ENCODE measurements around the gene SND1.

Gene SND1

DNA sequence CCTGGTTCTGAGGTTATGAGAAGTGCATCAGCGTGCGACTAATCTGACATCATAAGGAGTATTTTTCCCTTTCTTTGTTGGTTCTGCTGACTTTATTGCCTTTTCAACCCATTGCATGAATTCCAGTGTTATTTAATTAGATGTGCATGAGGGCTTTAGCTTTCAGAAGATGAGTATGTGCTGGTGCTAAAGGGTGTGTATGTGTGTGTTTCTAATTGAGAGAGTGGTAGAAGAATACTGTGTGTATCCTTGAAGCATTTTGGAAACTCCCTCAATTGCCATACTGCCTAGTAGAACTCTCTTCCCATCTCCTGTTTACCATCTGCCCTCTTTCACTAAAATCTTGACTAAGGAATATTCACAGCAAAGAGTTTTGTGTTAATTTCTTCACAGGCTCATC is 158.1 kb downstream of the SND1 start:
- TF ChIP-seq, protein P1, sequence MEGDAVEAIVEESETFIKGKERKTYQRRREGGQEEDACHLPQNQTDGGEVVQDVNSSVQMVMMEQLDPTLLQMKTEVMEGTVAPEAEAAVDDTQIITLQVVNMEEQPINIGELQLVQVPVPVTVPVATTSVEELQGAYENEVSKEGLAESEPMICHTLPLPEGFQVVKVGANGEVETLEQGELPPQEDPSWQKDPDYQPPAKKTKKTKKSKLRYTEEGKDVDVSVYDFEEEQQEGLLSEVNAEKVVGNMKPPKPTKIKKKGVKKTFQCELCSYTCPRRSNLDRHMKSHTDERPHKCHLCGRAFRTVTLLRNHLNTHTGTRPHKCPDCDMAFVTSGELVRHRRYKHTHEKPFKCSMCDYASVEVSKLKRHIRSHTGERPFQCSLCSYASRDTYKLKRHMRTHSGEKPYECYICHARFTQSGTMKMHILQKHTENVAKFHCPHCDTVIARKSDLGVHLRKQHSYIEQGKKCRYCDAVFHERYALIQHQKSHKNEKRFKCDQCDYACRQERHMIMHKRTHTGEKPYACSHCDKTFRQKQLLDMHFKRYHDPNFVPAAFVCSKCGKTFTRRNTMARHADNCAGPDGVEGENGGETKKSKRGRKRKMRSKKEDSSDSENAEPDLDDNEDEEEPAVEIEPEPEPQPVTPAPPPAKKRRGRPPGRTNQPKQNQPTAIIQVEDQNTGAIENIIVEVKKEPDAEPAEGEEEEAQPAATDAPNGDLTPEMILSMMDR (IDR thresholded peaks at IDR 0.05; ENCODE audit: control extremely low read depth, extremely low read depth, low read depth, missing control alignments): no peak
- ChIA-PET POLR2A (no interaction called here), CTCF (interaction anchor here (1.5 kb wide), 1 partner anchor 19 kb away, joined by 3 read pairs; no protein-coding TSS in a partner anchor)
- no peak for DNase-seq (ENCODE audit: extremely low spot score)

DNA sequence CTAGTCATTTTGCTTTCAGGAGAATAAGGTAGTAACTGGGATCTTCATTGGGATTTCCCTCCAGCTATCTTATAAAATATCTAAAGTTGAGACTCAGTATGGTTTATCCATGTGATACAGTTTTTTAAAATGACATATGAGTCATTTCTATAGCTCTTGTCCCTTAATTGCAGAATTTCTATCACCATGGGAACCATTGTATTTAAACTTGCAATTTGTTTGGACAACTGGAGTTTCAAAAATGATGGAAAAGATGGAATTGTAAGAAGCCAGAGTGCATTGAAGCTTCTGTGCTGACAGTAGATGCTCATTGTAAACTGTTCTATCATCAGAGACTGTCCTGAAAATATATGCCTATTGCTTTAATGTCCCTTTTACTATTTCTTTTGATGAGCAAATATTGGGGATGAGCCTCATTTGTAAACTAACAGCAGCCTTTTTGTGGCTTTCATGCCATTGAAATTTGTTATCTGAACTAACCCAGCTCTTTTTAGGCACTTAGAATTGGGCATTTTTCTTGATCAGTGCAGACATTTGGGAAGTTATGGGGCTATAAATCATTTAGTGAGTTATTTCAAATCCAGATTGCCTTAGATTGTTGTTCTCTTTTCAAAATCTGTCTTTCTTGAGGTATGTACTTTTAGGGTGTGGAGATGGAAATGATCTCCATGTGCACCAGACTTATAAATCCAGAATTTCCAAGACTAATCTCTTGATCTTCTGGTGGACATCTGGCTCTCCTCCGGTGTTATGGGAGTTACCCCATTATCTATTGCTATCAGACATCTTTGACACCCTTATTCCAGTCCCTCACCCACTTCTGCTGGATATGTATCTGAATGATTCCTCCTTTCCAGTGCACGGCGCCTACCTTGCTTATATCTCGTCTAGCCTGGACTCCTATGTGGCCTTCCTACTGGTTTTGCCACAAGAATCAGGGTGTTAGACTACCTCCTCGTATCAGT is 159.0 kb downstream of the SND1 start:
- TF ChIP-seq, protein P1 (IDR thresholded peaks at IDR 0.05; ENCODE audit: control extremely low read depth, extremely low read depth, low read depth, missing control alignments): no peak
- DNase-seq (ENCODE audit: extremely low spot score): no peak
- POLR2A ChIA-PET: no interaction called here
- CTCF ChIA-PET: interaction anchor here (1.2 to 1.5 kb wide), 2 partner anchors 14 to 20 kb away, joined by 3 read pairs; no protein-coding TSS in a partner anchor

DNA sequence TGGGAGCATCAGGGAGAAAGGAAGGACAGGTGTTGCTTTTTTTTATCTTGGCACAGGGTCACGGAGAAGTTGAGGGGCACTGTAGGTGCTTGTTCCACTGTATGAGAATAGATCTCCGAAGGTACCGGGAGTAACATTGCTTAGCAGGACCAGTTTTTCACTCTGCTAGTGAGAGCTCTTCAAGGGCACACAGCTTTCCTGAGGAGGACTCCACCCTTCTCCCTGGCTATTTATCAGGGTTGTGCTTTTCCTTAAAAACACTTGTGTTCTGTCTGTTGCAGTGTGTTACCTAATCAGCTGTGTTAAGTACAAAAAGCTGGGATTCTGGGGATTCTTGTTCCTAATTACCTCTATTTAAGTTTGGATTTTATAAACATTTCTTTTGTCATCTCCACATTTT is 160.5 kb downstream of the SND1 start:
- CTCF ChIA-PET: interaction anchor here (0.8 to 3.6 kb wide), 7 partner anchors 14 to 105 kb away, joined by 3 to 19 read pairs (median 3); no protein-coding TSS in a partner anchor
- no peak for DNase-seq (ENCODE audit: extremely low spot score)
- TF ChIP-seq, protein P1 (IDR thresholded peaks at IDR 0.05; ENCODE audit: control extremely low read depth, extremely low read depth, low read depth, missing control alignments): no peak
- POLR2A ChIA-PET: no interaction called here

DNA sequence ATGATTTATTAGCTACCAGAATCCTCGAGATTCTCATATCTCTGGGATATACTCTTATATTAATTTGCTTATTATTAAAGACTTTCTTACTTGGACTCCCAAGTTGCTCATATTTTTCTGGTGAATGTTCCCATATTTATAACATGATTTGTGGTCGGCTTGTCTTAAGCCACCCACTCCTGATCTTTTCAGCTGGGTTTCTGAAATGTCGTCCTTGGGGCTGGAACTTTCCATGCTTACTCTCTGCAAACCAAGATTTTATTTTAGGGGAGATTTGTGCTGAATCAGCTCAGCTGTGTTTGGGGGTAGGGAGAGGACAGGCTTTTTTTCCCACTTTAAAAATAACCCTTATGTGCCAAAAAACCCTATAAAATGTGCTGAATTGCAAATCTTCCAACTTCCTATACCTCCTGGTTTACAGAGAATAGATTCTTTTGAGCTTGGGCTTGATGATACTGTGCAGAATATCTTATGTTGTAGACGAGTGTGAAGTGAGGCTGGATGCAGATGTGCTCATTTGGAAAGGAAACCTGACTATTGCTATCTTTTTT is 162.1 kb downstream of the SND1 start:
- DNase-seq (ENCODE audit: extremely low spot score): no peak
- TF ChIP-seq, protein P1 (IDR thresholded peaks at IDR 0.05; ENCODE audit: control extremely low read depth, extremely low read depth, low read depth, missing control alignments): no peak
- CTCF ChIA-PET: interaction anchor here (0.9 to 3.6 kb wide), 2 partner anchors 15 to 21 kb away, joined by 4 to 19 read pairs; no protein-coding TSS in a partner anchor
- POLR2A ChIA-PET: no interaction called here

DNA sequence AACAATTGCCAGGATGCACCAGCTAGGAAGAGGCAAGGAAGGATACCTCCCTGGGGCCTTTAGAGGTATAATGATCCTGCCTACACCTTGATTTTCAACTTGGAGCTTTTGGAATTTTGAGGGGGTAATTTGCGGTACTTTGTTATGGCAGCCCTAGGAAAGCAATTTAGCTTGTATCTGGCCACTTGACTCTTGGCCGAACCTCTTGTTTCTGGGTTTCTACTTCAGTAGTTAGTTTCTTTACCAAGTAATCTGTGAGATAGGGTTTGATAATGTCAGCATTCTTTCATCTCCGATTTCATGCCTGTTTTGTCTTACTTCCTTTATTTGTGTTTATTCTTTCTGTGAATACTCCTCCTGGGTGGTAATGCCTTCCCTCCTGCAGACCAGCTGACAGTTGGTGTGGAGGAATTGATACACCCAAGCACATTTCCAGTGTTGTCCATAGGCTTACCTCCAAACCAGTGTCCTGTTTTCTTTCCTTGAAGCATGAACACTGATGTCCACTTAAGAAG is 163.7 kb downstream of the SND1 start:
- CTCF ChIA-PET: interaction anchor here (1.1 to 3.6 kb wide), 4 partner anchors 21 to 56 kb away, joined by 3 to 19 read pairs (median 5); no protein-coding TSS in a partner anchor

More for the DNA sequence above, 163.7 kb downstream of the SND1 start:
- POLR2A ChIA-PET: no interaction called here
- no peak for DNase-seq (ENCODE audit: extremely low spot score)
- TF ChIP-seq, protein P1 (IDR thresholded peaks at IDR 0.05; ENCODE audit: control extremely low read depth, extremely low read depth, low read depth, missing control alignments): no peak
